Ishikawa (cell line): ENCODE data around the gene DERL3.

ENCODE experiments used
- CEBPB ChIP-seq: IDR thresholded peaks from 2 replicates; pipeline ENCODE4 v1.6.1; 2012
- CREB1 ChIP-seq: IDR thresholded peaks from 2 replicates; pipeline ENCODE4 v1.6.1; 2012; ENCODE audit warnings: low read depth
- EGR1 ChIP-seq: IDR thresholded peaks from 2 replicates; pipeline ENCODE4 v1.6.1; 2012
- EP300 ChIP-seq: IDR thresholded peaks from 2 replicates; pipeline ENCODE4 v1.6.1; 2012; ENCODE audit warnings: borderline replicate concordance
- MAX ChIP-seq: IDR thresholded peaks from 2 replicates; pipeline ENCODE4 v1.6.1; 2012
- RAD21 ChIP-seq: IDR thresholded peaks from 2 replicates; pipeline ENCODE4 v1.6.1; 2012; ENCODE audit warnings: low read depth
- REST ChIP-seq: IDR thresholded peaks from 2 replicates; pipeline ENCODE4 v1.6.1; 2012; ENCODE audit warnings: low read depth, mild to moderate bottlenecking
- TAF1 ChIP-seq: IDR thresholded peaks from 2 replicates; pipeline ENCODE4 v1.6.1; 2012; ENCODE audit warnings: low read depth, mild to moderate bottlenecking
- USF1 ChIP-seq: IDR thresholded peaks from 2 replicates; pipeline ENCODE4 v1.6.1; 2012
- YY1 ChIP-seq: IDR thresholded peaks from 2 replicates; pipeline ENCODE4 v1.6.1; 2012; ENCODE audit warnings: low read depth

GRCh38 chr22:23831781-23832180, 7.0 kb downstream of the DERL3 start:
- TF ChIP-seq USF1 (no peak), REST (no peak), EGR1 (no peak), MAX (no peak), CREB1 (no peak), TAF1 (no peak), RAD21 (no peak), CEBPB (no peak), YY1 (no peak), EP300 (no peak)
